ENCODE results near the gene CD33. TPM values are rescaled to one million over a fixed set of nuclear protein-coding genes. Genes with fewer than 3 reads are reported as not detected.
"Not testable (repeated sequence)": the region's sequence is repeated elsewhere in the genome, so short reads cannot be mapped to it uniquely, and the experiment has no call there.

CD33 gene
- total RNA-seq, 2 experiments from 2014 or later, result 0.24 to 0.62 TPM

DNA sequence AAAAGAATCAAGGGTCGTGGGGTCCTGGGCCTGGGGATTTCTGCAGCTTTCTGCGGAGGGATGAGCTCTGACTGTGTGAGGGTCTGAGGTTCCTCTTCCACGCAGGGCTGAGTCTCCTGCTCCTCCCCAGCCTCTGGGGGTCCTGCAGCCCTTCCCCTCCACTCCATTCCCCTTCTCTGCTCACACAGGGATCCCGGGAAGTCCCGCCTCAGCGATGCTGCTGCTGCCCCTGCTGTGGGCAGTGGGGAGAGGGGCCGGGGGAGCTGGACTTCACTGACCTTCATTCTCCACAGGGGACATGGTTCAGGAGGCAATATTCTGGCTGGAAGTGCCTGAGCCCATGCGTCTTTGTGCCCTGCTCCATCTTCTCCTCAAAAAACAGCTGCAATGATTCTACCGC, 26.2 kb upstream of the CD33 start:
- DNase-seq, result no peak
- H3K4me1 Mint-ChIP-seq, result peaks cover 4% of the 10 kb centered on the region
- H3K27ac Mint-ChIP-seq, result no peak overlapping the region
- H3K4me3 Mint-ChIP-seq, result no peak overlapping the region
- H3K36me3 Mint-ChIP-seq, result no peaks in the 10 kb centered on the region
- no peaks in the 10 kb centered on the region for H3K9me3 Mint-ChIP-seq
- H3K27me3 Mint-ChIP-seq, result peaks cover 29% of the 10 kb centered on the region

DNA sequence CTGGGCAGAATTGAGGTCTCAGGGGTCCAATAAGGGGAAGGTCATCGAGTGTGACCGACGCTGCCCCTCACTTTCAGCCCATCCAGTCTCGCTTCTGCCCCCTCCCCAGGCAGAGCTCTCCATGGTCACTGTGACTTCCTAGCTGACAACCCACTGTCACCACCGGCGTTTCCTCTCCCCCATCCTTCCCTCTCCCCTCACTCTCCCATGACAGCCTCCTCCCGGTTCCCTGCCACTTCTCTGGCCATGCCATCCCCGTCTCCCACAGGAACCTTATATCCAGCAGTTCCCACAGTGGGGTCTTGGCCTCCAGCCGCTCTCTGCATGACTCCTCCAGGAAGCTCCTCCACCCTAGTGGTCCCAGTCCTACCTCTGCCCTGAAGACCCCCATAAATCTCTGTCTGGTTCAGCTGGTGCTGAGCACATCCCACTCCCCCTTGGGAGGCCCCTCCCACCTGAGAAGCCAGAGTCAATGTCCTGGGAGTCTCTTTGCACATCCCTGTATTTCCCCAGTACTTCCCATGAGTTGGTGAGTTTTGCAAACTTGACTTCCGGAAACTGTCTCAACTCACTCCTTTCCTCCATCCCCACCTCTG, 24.7 kb upstream of the CD33 start:
- Mint-ChIP-seq H3K27ac (no peak overlapping the region), H3K9me3 (no peaks in the 10 kb centered on the region), H3K4me3 (no peak overlapping the region)

GRCh38 chr19:51201712-51202111, 23.2 kb upstream of the CD33 start:
- H3K27me3 Mint-ChIP-seq, result peaks cover 44% of the 10 kb centered on the region
- H3K36me3 Mint-ChIP-seq, result no peaks in the 10 kb centered on the region
- no peak overlapping the region for H3K27ac Mint-ChIP-seq
- no peak overlapping the region for H3K4me3 Mint-ChIP-seq
- no peak for DNase-seq
- H3K4me1 Mint-ChIP-seq, result no peaks in the 10 kb centered on the region
- H3K9me3 Mint-ChIP-seq, result no peaks in the 10 kb centered on the region

More for the DNA sequence above, 24.7 kb upstream of the CD33 start:
- Mint-ChIP-seq H3K27me3 (peaks cover 41% of the 10 kb centered on the region), H3K36me3 (no peaks in the 10 kb centered on the region), H3K4me1 (no peaks in the 10 kb centered on the region)
- no peak for DNase-seq

DNA sequence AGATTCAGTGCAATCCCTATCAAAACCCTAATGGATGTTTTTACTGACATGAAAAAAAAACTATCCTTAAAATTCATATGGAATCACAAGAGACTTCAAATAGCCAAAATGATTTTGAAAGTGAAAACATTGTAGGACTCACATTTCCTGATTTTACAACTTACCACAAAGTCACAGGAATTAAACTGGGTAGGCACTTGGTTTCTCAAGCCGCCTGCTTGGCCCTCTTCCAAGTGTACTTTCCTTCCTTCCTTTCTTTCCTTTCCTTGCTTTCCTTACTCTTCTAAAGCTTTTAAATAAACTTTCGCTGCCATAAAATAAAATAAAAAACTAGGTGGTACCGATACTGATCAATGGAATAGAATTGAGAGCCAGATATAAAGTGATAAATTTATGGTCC, 21.0 kb upstream of the CD33 start:
- DNase-seq, result no peak
- no peaks in the 10 kb centered on the region for H3K36me3 Mint-ChIP-seq
- peaks cover 55% of the 10 kb centered on the region for H3K27me3 Mint-ChIP-seq
- no peaks in the 10 kb centered on the region for H3K9me3 Mint-ChIP-seq
- no peak overlapping the region for H3K4me3 Mint-ChIP-seq
- no peak overlapping the region for H3K27ac Mint-ChIP-seq
- H3K4me1 Mint-ChIP-seq, result peaks cover 4% of the 10 kb centered on the region

- Mint-ChIP-seq H3K4me3 (no peak overlapping the region), H3K4me1 (peaks cover 4% of the 10 kb centered on the region), H3K36me3 (no peaks in the 10 kb centered on the region), H3K27ac (no peak overlapping the region), H3K9me3 (no peaks in the 10 kb centered on the region), H3K27me3 (peaks cover 56% of the 10 kb centered on the region)
- DNase-seq, result no peak
Observed at GRCh38 chr19:51204321-51204720, 20.6 kb upstream of the CD33 start.

- peaks cover 4% of the 10 kb centered on the region for H3K4me1 Mint-ChIP-seq
- H3K36me3 Mint-ChIP-seq, result no peaks in the 10 kb centered on the region
- DNase-seq, result no peak
- no peaks in the 10 kb centered on the region for H3K9me3 Mint-ChIP-seq
- no peak overlapping the region for H3K4me3 Mint-ChIP-seq
- no peak overlapping the region for H3K27ac Mint-ChIP-seq
- H3K27me3 Mint-ChIP-seq, result peaks cover 41% of the 10 kb centered on the region
Observed at GRCh38 chr19:51207747-51208146, 17.1 kb upstream of the CD33 start.

- H3K36me3 Mint-ChIP-seq, result no peaks in the 10 kb centered on the region
- no peak overlapping the region for H3K4me3 Mint-ChIP-seq
Observed at GRCh38 chr19:51210191-51210784, 14.6 kb upstream of the CD33 start.

GRCh38 chr19:51210874-51211361, 14.0 kb upstream of the CD33 start:
- not testable (repeated sequence) for H3K4me1 Mint-ChIP-seq, H3K4me3 Mint-ChIP-seq

More at GRCh38 chr19:51210191-51210784, 14.6 kb upstream of the CD33 start:
- Mint-ChIP-seq H3K27ac (no peak overlapping the region), H3K9me3 (no peaks in the 10 kb centered on the region), H3K4me1 (peaks cover 4% of the 10 kb centered on the region), H3K27me3 (peaks cover 24% of the 10 kb centered on the region)
- DNase-seq, result no peak

GRCh38 chr19:51211833-51212232, 13.0 kb upstream of the CD33 start:
- H3K4me3 Mint-ChIP-seq, result no peak overlapping the region
- no peak overlapping the region for H3K27ac Mint-ChIP-seq
- H3K9me3 Mint-ChIP-seq, result no peaks in the 10 kb centered on the region
- no peak for DNase-seq
- peaks cover 4% of the 10 kb centered on the region for H3K4me1 Mint-ChIP-seq
- H3K36me3 Mint-ChIP-seq, result no peaks in the 10 kb centered on the region
- peaks cover 18% of the 10 kb centered on the region for H3K27me3 Mint-ChIP-seq

More at GRCh38 chr19:51210874-51211361, 14.0 kb upstream of the CD33 start:
- peaks cover 18% of the 10 kb centered on the region for H3K27me3 Mint-ChIP-seq
- not testable (repeated sequence) for DNase-seq, H3K36me3 Mint-ChIP-seq, H3K9me3 Mint-ChIP-seq, H3K27ac Mint-ChIP-seq

GRCh38 chr19:51219307-51219706, 5.6 kb upstream of the CD33 start:
- DNase-seq, result no peak
- H3K9me3 Mint-ChIP-seq, result peaks cover 2% of the 10 kb centered on the region
- peaks cover 25% of the 10 kb centered on the region for H3K27me3 Mint-ChIP-seq

GRCh38 chr19:51219971-51220370, 4.9 kb upstream of the CD33 start:
- Mint-ChIP-seq H3K9me3 (peaks cover 2% of the 10 kb centered on the region), H3K36me3 (no peaks in the 10 kb centered on the region), H3K4me1 (peaks cover 6% of the 10 kb centered on the region), H3K27me3 (peaks cover 26% of the 10 kb centered on the region), H3K4me3 (no peak overlapping the region), H3K27ac (no peak overlapping the region)
- no peak for DNase-seq

More at GRCh38 chr19:51219307-51219706, 5.6 kb upstream of the CD33 start:
- no peaks in the 10 kb centered on the region for H3K36me3 Mint-ChIP-seq
- no peak overlapping the region for H3K4me3 Mint-ChIP-seq
- no peak overlapping the region for H3K27ac Mint-ChIP-seq
- peaks cover 6% of the 10 kb centered on the region for H3K4me1 Mint-ChIP-seq

GRCh38 chr19:51220996-51221395, 3.9 kb upstream of the CD33 start:
- H3K36me3 Mint-ChIP-seq, result no peaks in the 10 kb centered on the region
- DNase-seq, result no peak
- no peak overlapping the region for H3K27ac Mint-ChIP-seq
- peaks cover 35% of the 10 kb centered on the region for H3K27me3 Mint-ChIP-seq
- peaks cover 6% of the 10 kb centered on the region for H3K4me1 Mint-ChIP-seq
- peaks cover 2% of the 10 kb centered on the region for H3K9me3 Mint-ChIP-seq
- H3K4me3 Mint-ChIP-seq, result no peak overlapping the region

DNA sequence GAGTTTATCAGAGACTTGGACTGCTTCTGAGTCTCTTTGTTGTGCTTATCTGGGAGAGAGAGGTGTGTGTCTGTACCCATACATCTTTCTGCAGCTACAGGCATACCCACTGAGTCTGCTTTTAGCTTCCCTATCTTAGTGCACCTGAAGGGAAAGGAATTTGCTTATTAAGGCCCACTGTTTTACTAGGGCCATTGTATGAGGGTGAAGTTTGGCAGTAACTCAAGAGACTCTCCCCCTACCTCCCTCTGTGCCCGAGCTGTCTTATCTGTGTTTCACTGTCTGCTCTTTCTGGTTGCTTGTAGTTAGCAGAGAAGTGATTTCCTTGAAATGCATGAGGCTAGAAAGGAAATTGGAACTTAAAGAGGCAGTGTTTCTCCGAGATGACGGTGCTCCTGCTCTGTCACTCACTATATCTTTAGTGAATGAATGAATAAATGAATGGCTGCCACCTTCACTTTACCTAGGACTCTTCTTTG, 678 bp upstream of the CD33 start:
- Mint-ChIP-seq H3K27me3 (peaks cover 63% of the 10 kb centered on the region), H3K4me3 (no peak overlapping the region), H3K9me3 (no peaks in the 10 kb centered on the region), H3K4me1 (peaks cover 6% of the 10 kb centered on the region), H3K27ac (no peak overlapping the region), H3K36me3 (no peaks in the 10 kb centered on the region)
- no peak for DNase-seq

DNA sequence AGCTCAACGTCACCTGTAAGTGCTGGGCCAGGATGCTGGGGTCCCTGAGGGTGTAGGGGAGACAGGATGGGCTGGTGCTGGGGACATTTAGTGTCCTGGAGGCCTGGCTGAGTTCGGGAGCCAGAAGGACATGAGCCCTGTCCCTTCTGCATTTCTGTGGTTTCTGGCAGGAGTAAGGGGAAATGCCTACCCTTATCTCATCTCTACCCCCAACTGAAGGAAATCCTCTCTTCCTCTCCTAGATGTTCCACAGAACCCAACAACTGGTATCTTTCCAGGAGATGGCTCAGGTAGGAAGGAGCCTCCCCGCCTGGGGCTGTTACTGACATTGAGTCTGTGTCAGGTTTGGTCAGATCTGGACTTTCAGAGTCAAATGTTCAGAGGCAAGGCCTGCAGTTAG, 1.2 kb downstream of the CD33 start:
- Mint-ChIP-seq H3K27me3 (peaks cover 67% of the 10 kb centered on the region), H3K4me3 (no peak overlapping the region), H3K36me3 (no peaks in the 10 kb centered on the region)

DNA sequence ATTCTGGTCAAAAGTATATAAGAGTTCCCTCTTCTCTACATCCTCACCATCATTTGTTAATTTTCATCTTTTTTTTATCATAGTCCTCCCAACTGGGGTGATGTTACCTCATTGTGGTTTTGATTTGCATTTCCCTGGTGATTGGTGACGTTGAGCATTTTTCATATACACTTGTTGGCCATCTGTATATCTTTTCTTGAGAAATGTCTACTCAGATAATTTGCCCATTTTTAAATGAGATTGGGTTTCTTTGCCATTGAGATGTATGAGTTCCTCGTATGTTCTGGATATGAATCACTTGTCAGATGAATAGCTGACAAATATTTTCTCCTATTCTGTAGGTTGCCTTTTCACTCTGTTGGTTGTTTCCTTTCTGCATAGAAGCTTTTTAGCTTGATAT, 2.4 kb downstream of the CD33 start:
- no peaks in the 10 kb centered on the region for H3K4me1 Mint-ChIP-seq
- H3K27ac Mint-ChIP-seq, result no peak overlapping the region
- no peak overlapping the region for H3K4me3 Mint-ChIP-seq
- no peak for DNase-seq
- H3K36me3 Mint-ChIP-seq, result no peaks in the 10 kb centered on the region
- H3K9me3 Mint-ChIP-seq, result no peaks in the 10 kb centered on the region
- H3K27me3 Mint-ChIP-seq, result peaks cover 68% of the 10 kb centered on the region

More for the DNA sequence above, 1.2 kb downstream of the CD33 start:
- no peaks in the 10 kb centered on the region for H3K4me1 Mint-ChIP-seq
- H3K27ac Mint-ChIP-seq, result no peak overlapping the region
- no peak for DNase-seq
- H3K9me3 Mint-ChIP-seq, result no peaks in the 10 kb centered on the region

DNA sequence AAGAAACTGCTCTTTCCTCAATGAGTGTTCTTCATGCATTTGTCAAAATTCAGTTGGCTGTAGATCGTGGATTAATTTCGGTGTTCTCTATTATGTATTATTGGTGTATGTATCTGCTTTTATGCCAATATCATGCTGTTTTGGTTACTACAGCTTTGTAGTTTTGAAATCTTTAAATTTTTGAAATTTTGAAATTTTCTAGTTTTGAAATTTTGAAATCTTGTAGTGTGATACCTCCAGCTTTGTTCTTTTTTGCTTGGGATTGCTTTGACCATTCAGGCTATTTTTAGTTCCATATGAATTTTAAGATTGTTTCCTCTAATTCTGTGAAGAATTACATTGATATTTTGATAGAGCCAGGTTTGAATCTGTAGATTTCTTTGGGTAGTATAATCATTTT, 3.1 kb downstream of the CD33 start:
- Mint-ChIP-seq H3K9me3 (no peaks in the 10 kb centered on the region), H3K27me3 (peaks cover 69% of the 10 kb centered on the region)

More for the DNA sequence above, 3.1 kb downstream of the CD33 start:
- Mint-ChIP-seq H3K27ac (no peak overlapping the region), H3K4me3 (no peak overlapping the region), H3K36me3 (no peaks in the 10 kb centered on the region), H3K4me1 (no peaks in the 10 kb centered on the region)
- no peak for DNase-seq
